ENCODE measurements around the gene KLHL25.

DNA sequence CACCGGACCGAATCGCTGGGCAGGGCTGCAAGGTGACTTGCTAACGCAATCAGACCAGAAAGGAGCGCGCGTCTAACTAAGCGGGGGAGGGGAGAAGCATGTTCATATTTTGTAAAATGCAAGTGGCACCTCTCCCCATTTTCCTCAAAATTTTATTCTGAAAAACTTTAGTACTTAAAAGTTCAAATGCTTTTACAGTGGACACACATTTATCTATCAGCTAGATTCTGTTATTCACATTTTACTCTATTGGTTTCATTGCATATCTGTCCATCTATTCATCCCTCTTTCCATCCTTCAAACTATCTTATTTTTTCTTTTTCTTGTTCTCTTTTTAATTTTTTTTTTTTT, 46.1 kb upstream of the KLHL25 start:
- TF ChIP-seq, protein P1, sequence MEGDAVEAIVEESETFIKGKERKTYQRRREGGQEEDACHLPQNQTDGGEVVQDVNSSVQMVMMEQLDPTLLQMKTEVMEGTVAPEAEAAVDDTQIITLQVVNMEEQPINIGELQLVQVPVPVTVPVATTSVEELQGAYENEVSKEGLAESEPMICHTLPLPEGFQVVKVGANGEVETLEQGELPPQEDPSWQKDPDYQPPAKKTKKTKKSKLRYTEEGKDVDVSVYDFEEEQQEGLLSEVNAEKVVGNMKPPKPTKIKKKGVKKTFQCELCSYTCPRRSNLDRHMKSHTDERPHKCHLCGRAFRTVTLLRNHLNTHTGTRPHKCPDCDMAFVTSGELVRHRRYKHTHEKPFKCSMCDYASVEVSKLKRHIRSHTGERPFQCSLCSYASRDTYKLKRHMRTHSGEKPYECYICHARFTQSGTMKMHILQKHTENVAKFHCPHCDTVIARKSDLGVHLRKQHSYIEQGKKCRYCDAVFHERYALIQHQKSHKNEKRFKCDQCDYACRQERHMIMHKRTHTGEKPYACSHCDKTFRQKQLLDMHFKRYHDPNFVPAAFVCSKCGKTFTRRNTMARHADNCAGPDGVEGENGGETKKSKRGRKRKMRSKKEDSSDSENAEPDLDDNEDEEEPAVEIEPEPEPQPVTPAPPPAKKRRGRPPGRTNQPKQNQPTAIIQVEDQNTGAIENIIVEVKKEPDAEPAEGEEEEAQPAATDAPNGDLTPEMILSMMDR (IDR thresholded peaks at IDR 0.05) = no peak
- TF ChIP-seq POLR2A (IDR thresholded peaks at IDR 0.05) (no peak), EP300 (IDR thresholded peaks at IDR 0.05) (no peak), POLR2AphosphoS5 (IDR thresholded peaks at IDR 0.05) (no peak)
